GM19193 (cell line): ENCODE data around the gene RCOR2.

Source experiments
- POLR2A ChIP-seq: IDR thresholded peaks from 4 replicates; pipeline ENCODE4 v1.6.1; 2011; ENCODE audit not compliant: insufficient read depth, insufficient read length; ENCODE audit errors: extremely low read depth

Gene RCOR2

GRCh38 chr11:63862923-63863322 lies 54.0 kb downstream of the RCOR2 start:
- no peak for TF ChIP-seq POLR2A
